Mesothelial cell of epicardium (in vitro differentiated cells): ENCODE data around the gene GABRA1. TPM values are rescaled to one million over a fixed set of nuclear protein-coding genes. Genes with fewer than 3 reads are reported as not detected.

Source experiments
- DNase-seq, 2 experiments: peaks; one replicate each; pipeline ENCODE4 v3.0.0; 2021; ENCODE audit warnings: low spot score in 2 of 2; ENCODE audit not compliant: unreplicated experiment in 2 of 2
- H3K27ac Mint-ChIP-seq: 2 replicates; pipeline ENCODE4 v1.8.0; 2021; ENCODE audit warnings: mixed read lengths
- H3K27me3 Mint-ChIP-seq: 2 replicates; pipeline ENCODE4 v1.8.0; 2021; ENCODE audit warnings: low read depth, mixed read lengths
- H3K36me3 Mint-ChIP-seq: 2 replicates; pipeline ENCODE4 v1.8.0; 2021; ENCODE audit warnings: mixed read lengths
- H3K4me1 Mint-ChIP-seq: 2 replicates; pipeline ENCODE4 v1.8.0; 2021; ENCODE audit warnings: mixed read lengths
- H3K4me3 Mint-ChIP-seq: 2 replicates; pipeline ENCODE4 v1.8.0; 2021; ENCODE audit warnings: mild to moderate bottlenecking, moderate library complexity, mixed read lengths
- H3K9me3 Mint-ChIP-seq: 2 replicates; pipeline ENCODE4 v1.8.0; 2021; ENCODE audit warnings: mixed read lengths
- total RNA-seq: library from RNA; stranded (reverse); gene quantifications from 3 replicates; pipeline ENCODE4 v1.2.1, GENCODE V29; 2021
- TF ChIP-seq, protein P1 (sequence below): fragments of 200-600 bp; sonication (generic); IDR thresholded peaks from one replicate; pipeline ENCODE4 v1.5.0; 2021; ENCODE audit warnings: antibody characterized with exemption; ENCODE audit not compliant: unreplicated experiment

The GABRA1 gene
- total RNA-seq, 1 donor from 2014 or later = not detected

DNA sequence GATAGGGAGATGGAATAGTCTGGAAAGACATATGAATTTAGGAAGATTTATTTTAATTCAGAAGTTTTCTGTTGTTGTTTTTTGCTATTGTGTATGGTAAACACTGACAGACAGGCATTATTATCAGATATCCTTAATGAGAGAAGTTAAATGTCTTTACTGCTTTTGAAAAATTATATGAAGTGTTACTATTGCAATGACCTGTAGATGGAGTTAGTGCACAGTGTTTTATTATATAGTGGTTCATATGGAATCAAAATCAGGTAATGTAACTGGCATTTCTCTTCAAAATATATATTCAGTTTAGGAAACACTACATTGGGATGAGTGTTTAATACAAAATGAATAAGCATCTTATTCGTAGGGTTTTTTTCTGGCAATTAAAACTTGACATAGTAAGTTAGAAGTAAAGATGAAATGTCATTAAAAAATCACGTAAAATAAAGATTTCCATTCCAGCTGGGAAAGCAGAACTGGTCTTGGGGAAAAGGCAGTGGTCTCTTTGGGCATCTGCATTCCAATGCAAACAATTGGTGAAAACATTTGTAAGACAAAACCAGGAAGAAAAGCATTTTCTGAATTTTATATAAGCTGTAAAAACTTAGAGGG is 3.9 kb downstream of the GABRA1 start:
- H3K9me3 Mint-ChIP-seq = no peaks in the 10 kb centered on the region
- H3K27ac Mint-ChIP-seq = no peak overlapping the region
- H3K27me3 Mint-ChIP-seq = peaks cover 44% of the 10 kb centered on the region
- peaks cover 16% of the 10 kb centered on the region for H3K4me1 Mint-ChIP-seq
- TF ChIP-seq, protein P1, sequence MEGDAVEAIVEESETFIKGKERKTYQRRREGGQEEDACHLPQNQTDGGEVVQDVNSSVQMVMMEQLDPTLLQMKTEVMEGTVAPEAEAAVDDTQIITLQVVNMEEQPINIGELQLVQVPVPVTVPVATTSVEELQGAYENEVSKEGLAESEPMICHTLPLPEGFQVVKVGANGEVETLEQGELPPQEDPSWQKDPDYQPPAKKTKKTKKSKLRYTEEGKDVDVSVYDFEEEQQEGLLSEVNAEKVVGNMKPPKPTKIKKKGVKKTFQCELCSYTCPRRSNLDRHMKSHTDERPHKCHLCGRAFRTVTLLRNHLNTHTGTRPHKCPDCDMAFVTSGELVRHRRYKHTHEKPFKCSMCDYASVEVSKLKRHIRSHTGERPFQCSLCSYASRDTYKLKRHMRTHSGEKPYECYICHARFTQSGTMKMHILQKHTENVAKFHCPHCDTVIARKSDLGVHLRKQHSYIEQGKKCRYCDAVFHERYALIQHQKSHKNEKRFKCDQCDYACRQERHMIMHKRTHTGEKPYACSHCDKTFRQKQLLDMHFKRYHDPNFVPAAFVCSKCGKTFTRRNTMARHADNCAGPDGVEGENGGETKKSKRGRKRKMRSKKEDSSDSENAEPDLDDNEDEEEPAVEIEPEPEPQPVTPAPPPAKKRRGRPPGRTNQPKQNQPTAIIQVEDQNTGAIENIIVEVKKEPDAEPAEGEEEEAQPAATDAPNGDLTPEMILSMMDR = peak; percentile 27
- H3K36me3 Mint-ChIP-seq = no peaks in the 10 kb centered on the region
- no peak overlapping the region for H3K4me3 Mint-ChIP-seq
- no peak for DNase-seq

- DNase-seq = no peak
- Mint-ChIP-seq H3K36me3 (no peaks in the 10 kb centered on the region), H3K27me3 (peaks cover 19% of the 10 kb centered on the region), H3K4me1 (no peaks in the 10 kb centered on the region), H3K4me3 (no peak overlapping the region), H3K9me3 (no peaks in the 10 kb centered on the region), H3K27ac (no peak overlapping the region)
- TF ChIP-seq, protein P1 = no peak
Measured at GRCh38 chr5:161857358-161857757, 9.4 kb downstream of the GABRA1 start.

GRCh38 chr5:161863259-161863658 is 15.3 kb downstream of the GABRA1 start:
- Mint-ChIP-seq H3K36me3 (no peaks in the 10 kb centered on the region), H3K4me3 (no peak overlapping the region), H3K27ac (no peak overlapping the region), H3K4me1 (no peaks in the 10 kb centered on the region), H3K27me3 (peaks cover 13% of the 10 kb centered on the region), H3K9me3 (no peaks in the 10 kb centered on the region)
- TF ChIP-seq, protein P1 = no peak
- no peak for DNase-seq

DNA sequence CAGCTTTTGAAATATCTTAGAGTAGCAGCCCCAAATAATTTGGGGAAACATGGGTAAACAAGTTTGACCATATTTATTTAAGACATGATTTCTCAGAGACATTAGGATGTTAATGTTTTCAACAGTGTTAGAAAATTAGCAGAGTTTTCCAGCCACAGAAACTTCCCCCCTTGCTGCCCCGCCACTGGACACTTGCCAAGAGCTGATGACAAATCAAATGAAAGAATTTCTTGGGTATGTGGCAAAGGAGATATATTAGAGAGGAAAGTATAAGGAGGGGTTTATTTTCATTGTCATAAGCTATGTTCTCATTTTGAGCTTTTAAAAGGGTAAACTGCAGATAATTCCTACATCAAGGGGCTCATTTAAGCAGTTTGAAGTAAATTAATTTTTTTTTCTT is 15.9 kb downstream of the GABRA1 start:
- H3K4me3 Mint-ChIP-seq = no peak overlapping the region
- H3K9me3 Mint-ChIP-seq = no peaks in the 10 kb centered on the region
- DNase-seq = no peak
- TF ChIP-seq, protein P1 = no peak
- no peaks in the 10 kb centered on the region for H3K4me1 Mint-ChIP-seq
- no peaks in the 10 kb centered on the region for H3K36me3 Mint-ChIP-seq
- peaks cover 8% of the 10 kb centered on the region for H3K27me3 Mint-ChIP-seq
- H3K27ac Mint-ChIP-seq = no peak overlapping the region

DNA sequence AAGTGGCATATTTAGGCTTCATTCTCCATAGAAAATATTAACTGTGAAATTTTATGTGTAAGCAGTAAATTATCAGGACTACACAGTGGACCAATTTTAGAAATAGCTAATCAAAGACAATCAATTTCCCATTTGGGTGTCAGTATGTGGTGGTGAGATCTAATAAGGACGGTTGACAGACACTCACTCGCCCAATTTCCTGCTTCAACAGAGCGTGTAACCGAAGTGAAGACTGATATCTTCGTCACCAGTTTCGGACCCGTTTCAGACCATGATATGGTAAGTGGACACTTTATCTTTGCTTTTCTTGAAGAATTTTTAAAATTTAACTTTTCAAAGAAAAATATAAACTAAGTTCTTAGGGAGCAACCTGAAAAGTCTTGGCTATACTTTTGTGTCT is 17.6 kb downstream of the GABRA1 start:
- H3K9me3 Mint-ChIP-seq = no peaks in the 10 kb centered on the region
- no peak overlapping the region for H3K4me3 Mint-ChIP-seq
- TF ChIP-seq, protein P1 = no peak
- H3K27me3 Mint-ChIP-seq = peaks cover 7% of the 10 kb centered on the region
- no peaks in the 10 kb centered on the region for H3K4me1 Mint-ChIP-seq
- no peaks in the 10 kb centered on the region for H3K36me3 Mint-ChIP-seq
- H3K27ac Mint-ChIP-seq = no peak overlapping the region
- DNase-seq = no peak

- no peaks in the 10 kb centered on the region for H3K4me1 Mint-ChIP-seq
- H3K4me3 Mint-ChIP-seq = no peak overlapping the region
- H3K36me3 Mint-ChIP-seq = no peaks in the 10 kb centered on the region
- TF ChIP-seq, protein P1 = no peak
- no peak for DNase-seq
- H3K9me3 Mint-ChIP-seq = no peaks in the 10 kb centered on the region
- no peak overlapping the region for H3K27ac Mint-ChIP-seq
- H3K27me3 Mint-ChIP-seq = no peaks in the 10 kb centered on the region
Measured at GRCh38 chr5:161889971-161890370, 42.1 kb downstream of the GABRA1 start.
